HCT116 (cell line): ENCODE data around the gene PCARE.

ENCODE experiments used
- CTCF ChIP-seq, 3 experiments: fragments of 200-600 bp in 1 of 3; sonication (generic) in 1 of 3; IDR thresholded peaks in 2 of 3; conservative IDR thresholded peaks in 1 of 3; 2 replicates each; pipeline ENCODE4 v1.5.1; 2012 to 2017; ENCODE audit warnings: low read depth in 2 of 3, low read length in 2 of 3, antibody characterized with exemption in 1 of 3, borderline replicate concordance in 1 of 3, control low read depth in 1 of 3, mild to moderate bottlenecking in 1 of 3, mixed read lengths in 1 of 3, mixed run types in 1 of 3, moderate library complexity in 1 of 3; ENCODE audit not compliant: insufficient read depth in 1 of 3
- EZH2 ChIP-seq: fragments of 200-600 bp; sonication (generic); IDR thresholded peaks from 2 replicates; pipeline ENCODE4 v1.6.1; 2017; ENCODE audit warnings: antibody characterized with exemption, mixed run types
- EZH2phosphoT487 ChIP-seq: fragments of 200-600 bp; IDR thresholded peaks from 2 replicates; pipeline ENCODE4 v1.6.1; 2018; ENCODE audit warnings: antibody characterized with exemption, borderline replicate concordance
- POLR2A ChIP-seq: IDR thresholded peaks from 2 replicates; pipeline ENCODE4 v1.7.0; 2011; ENCODE audit warnings: borderline replicate concordance; ENCODE audit not compliant: insufficient read depth, insufficient read length; ENCODE audit errors: extremely low read depth
- RAD21 ChIP-seq: IDR thresholded peaks from 2 replicates; pipeline ENCODE4 v1.6.1; 2012; ENCODE audit warnings: low read depth, mild to moderate bottlenecking
- ZNF274 ChIP-seq: fragments of 200-500 bp; sonication (Bioruptor generic); IDR thresholded peaks from 2 replicates; pipeline ENCODE4 v1.6.1; 2014; ENCODE audit warnings: mild to moderate bottlenecking, low read depth, low read length, inconsistent platforms
- TF ChIP-seq, protein P1 (sequence below): IDR thresholded peaks from 2 replicates; pipeline ENCODE4 v1.6.1; 2012

- no peak for TF ChIP-seq POLR2A
- TF ChIP-seq ZNF274: no peak
- peak in 1 of 3 experiments; percentile 32; a peak in 1 of 6 replicates for TF ChIP-seq CTCF (IDR thresholded peaks at IDR 0.05 in 2 of 3, conservative IDR thresholded peaks at IDR 0.05 in 1 of 3; ENCODE audit: borderline replicate concordance in 1 of 3, insufficient read depth in 1 of 3, low read depth in 2 of 3, low read length in 2 of 3)
- no peak for TF ChIP-seq EZH2
- peak; percentile 57 for TF ChIP-seq RAD21
- no peak for TF ChIP-seq EZH2phosphoT487
- TF ChIP-seq, protein P1, sequence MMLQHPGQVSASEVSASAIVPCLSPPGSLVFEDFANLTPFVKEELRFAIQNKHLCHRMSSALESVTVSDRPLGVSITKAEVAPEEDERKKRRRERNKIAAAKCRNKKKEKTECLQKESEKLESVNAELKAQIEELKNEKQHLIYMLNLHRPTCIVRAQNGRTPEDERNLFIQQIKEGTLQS: no peak
Observed at GRCh38 chr2:29105375-29105774, 31.1 kb upstream of the PCARE start.
